SK-N-SH (cell line): ENCODE measurements around the gene THAP2. TPM values are rescaled to one million over a fixed set of nuclear protein-coding genes. Genes with fewer than 3 reads are reported as not detected.

ENCODE experiments used
- CTCF ChIA-PET: fragments of 300-600, 350-600 bp; formaldehyde crosslinking; extraction: SDS; loops from one replicate; lab custom pipeline; 2021; lab: Yijun Ruan, JAX
- POLR2A ChIA-PET: fragments of 350-600 bp; sonication (Branson Sonifier 250); formaldehyde crosslinking; extraction: SDS; loops from one replicate; lab custom pipeline; 2020; ENCODE audit warnings: antibody characterized with exemption, inconsistent platforms; lab: Yijun Ruan, JAX
- DNase-seq: peaks from one replicate; pipeline ENCODE4 v3.0.0; 2012
- H2AFZ ChIP-seq: fragments of 200-600 bp; sonication (generic); 2 replicates; pipeline ENCODE4 v1.8.1; 2016; ENCODE audit warnings: antibody characterized with exemption, mild to moderate bottlenecking, low read depth
- H3F3A ChIP-seq: fragments of 200-600 bp; sonication (generic); replicated peaks from 2 replicates; pipeline ENCODE3; 2016; ENCODE audit warnings: antibody characterized with exemption, mild to moderate bottlenecking; ENCODE audit not compliant: insufficient read depth
- H3K27ac ChIP-seq, 2 experiments: fragments of 200-500 bp in 1 of 2; fragments of 200-600 bp in 1 of 2; sonication (Bioruptor generic) in 1 of 2; sonication (generic), shearing (Covaris generic) in 1 of 2; 2 replicates each; pipeline versions ENCODE4 v1.5.1 to v1.6.1; 2014 to 2016; ENCODE audit warnings: low read depth in 2 of 2, inconsistent platforms in 1 of 2, low read length in 1 of 2, mild to moderate bottlenecking in 1 of 2, mixed read lengths in 1 of 2
- H3K27me3 ChIP-seq: fragments of 200-600 bp; sonication (generic), shearing (Covaris generic); 2 replicates; pipeline ENCODE4 v1.6.1; 2016; ENCODE audit warnings: mixed run types; ENCODE audit not compliant: insufficient read depth
- H3K36me3 ChIP-seq, 2 experiments: fragments of 200-500 bp in 1 of 2; fragments of 200-600 bp in 1 of 2; sonication (Bioruptor generic) in 1 of 2; sonication (generic) in 1 of 2; replicated peaks in 1 of 2; 2 replicates each; pipeline versions ENCODE3 to v1.5.1; 2014 to 2016; ENCODE audit warnings: low read length in 1 of 2, mild to moderate bottlenecking in 1 of 2; ENCODE audit not compliant: insufficient read depth in 2 of 2, control insufficient read depth in 1 of 2
- H3K4me1 ChIP-seq, 2 experiments: fragments of 200-500 bp in 1 of 2; fragments of 200-600 bp in 1 of 2; sonication (Bioruptor generic) in 1 of 2; sonication (generic), shearing (Covaris generic) in 1 of 2; 2 replicates each; pipeline versions ENCODE4 v1.5.1 to v1.6.1; 2014 to 2016; ENCODE audit warnings: low read depth in 1 of 2, low read length in 1 of 2, mixed run types in 1 of 2; ENCODE audit not compliant: insufficient read depth in 2 of 2, control insufficient read depth in 1 of 2
- H3K4me2 ChIP-seq: fragments of 200-600 bp; sonication (generic), shearing (Covaris generic); 2 replicates; pipeline ENCODE4 v1.6.1; 2017; ENCODE audit warnings: mixed run types
- H3K4me3 ChIP-seq, 2 experiments: fragments of 200-500 bp in 1 of 2; fragments of 200-600 bp in 1 of 2; sonication (Bioruptor generic) in 1 of 2; sonication (generic), shearing (Covaris generic) in 1 of 2; 2 replicates each; pipeline versions ENCODE4 v1.5.1 to v1.8.1; 2014 to 2016; ENCODE audit warnings: low read depth in 2 of 2, inconsistent platforms in 1 of 2, low read length in 1 of 2, mild to moderate bottlenecking in 1 of 2, mixed read lengths in 1 of 2, moderate library complexity in 1 of 2
- H3K79me2 ChIP-seq: fragments of 200-600 bp; sonication (generic); 2 replicates; pipeline ENCODE4 v1.8.1; 2017; ENCODE audit warnings: mild to moderate bottlenecking; ENCODE audit not compliant: insufficient read depth
- H3K9ac ChIP-seq: fragments of 200-600 bp; sonication (generic); 2 replicates; pipeline ENCODE4 v1.6.1; 2017; ENCODE audit warnings: mixed run types
- H3K9me2 ChIP-seq: fragments of 200-600 bp; sonication (generic); 2 replicates; pipeline ENCODE4 v1.6.1; 2017; ENCODE audit warnings: mixed run types
- H3K9me3 ChIP-seq: fragments of 200-600 bp; sonication (generic); 2 replicates; pipeline ENCODE4 v1.6.1; 2017; ENCODE audit warnings: mixed run types, mild to moderate bottlenecking, moderate library complexity
- H4K20me1 ChIP-seq: fragments of 200-600 bp; sonication (generic); 2 replicates; pipeline ENCODE4 v1.6.1; 2017; ENCODE audit warnings: mild to moderate bottlenecking, mixed run types; ENCODE audit not compliant: insufficient read depth
- CHD2 ChIP-seq: fragments of 150-350 bp; IDR thresholded peaks from 2 replicates; pipeline ENCODE4 v1.6.1; 2018; ENCODE audit warnings: low read length; ENCODE audit not compliant: partially characterized antibody
- CTCF ChIP-seq: fragments of 200-600 bp; sonication (generic); IDR thresholded peaks from 2 replicates; pipeline ENCODE4 v1.6.1; 2017; ENCODE audit warnings: antibody characterized with exemption, mild to moderate bottlenecking, moderate library complexity
- FOXJ3 ChIP-seq: sonication (generic); formaldehyde crosslinking; IDR thresholded peaks from 2 replicates; pipeline ENCODE4 v1.5.1; 2020; ENCODE audit warnings: mild to moderate bottlenecking, missing genetic modification reagents
- FOXM1 ChIP-seq: IDR thresholded peaks from 2 replicates; pipeline ENCODE4 v1.4.0; 2012; ENCODE audit warnings: low read depth, mild to moderate bottlenecking
- GATA2 ChIP-seq: sonication (generic); formaldehyde crosslinking; IDR thresholded peaks from 2 replicates; pipeline ENCODE4 v1.5.0; 2020; ENCODE audit warnings: mild to moderate bottlenecking, missing genetic modification reagents
- IRF3 ChIP-seq: fragments of 150-350 bp; IDR thresholded peaks from 2 replicates; pipeline ENCODE4 v1.6.1; 2016; ENCODE audit warnings: mild to moderate bottlenecking, low read depth, low read length
- MAX ChIP-seq: IDR thresholded peaks from 2 replicates; pipeline ENCODE4 v1.4.0; 2012; ENCODE audit warnings: low read depth
- MXI1 ChIP-seq: IDR thresholded peaks from 2 replicates; pipeline ENCODE4 v1.6.1; 2012; ENCODE audit warnings: mild to moderate bottlenecking, low read depth, low read length, improper control_type of control experiment
- NFIC ChIP-seq: IDR thresholded peaks from 2 replicates; pipeline ENCODE4 v1.4.0; 2012; ENCODE audit warnings: borderline replicate concordance
- SMC3 ChIP-seq: IDR thresholded peaks from 2 replicates; pipeline ENCODE4 v1.6.1; 2012; ENCODE audit warnings: low read depth, low read length, improper control_type of control experiment
- YY1 ChIP-seq: IDR thresholded peaks from 2 replicates; pipeline ENCODE4 v1.4.0; 2012; ENCODE audit warnings: low read depth, mild to moderate bottlenecking
- ZBTB33 ChIP-seq: IDR thresholded peaks from 2 replicates; pipeline ENCODE4 v1.4.0; 2012; ENCODE audit warnings: low read depth, borderline replicate concordance
- WGBS: methylation state at CpG from one replicate; pipeline ENCODE4 v1.1.6; 2017; ENCODE audit warnings: low lambda C conversion rate; 5-methylcytosine and 5-hydroxymethylcytosine counted together
- polyA plus RNA-seq, 3 experiments: library from polyadenylated mRNA; depleted of rRNA; stranded (reverse); fragments of >200 nt; gene quantifications; 2 replicates each; pipeline ENCODE4 v1.2.3, GENCODE V29; 2012

Gene THAP2
- polyA plus RNA-seq, 1 of the 3 experiments (the other 2 are of a cell fraction) = 2.9 TPM

- H3K4me1 ChIP-seq = peaks cover 5 to 8% of the 10 kb centered on the region in 2 experiments; a peak in 3 of 4 replicates
- no peak overlapping the region for H3K4me3 ChIP-seq
- no peak for DNase-seq
- peaks cover 42% of the 10 kb centered on the region for H3K79me2 ChIP-seq
- peaks cover 10% of the 10 kb centered on the region for H3F3A ChIP-seq
- no peaks in the 10 kb centered on the region for H3K9me3 ChIP-seq
- H3K9me2 ChIP-seq = no peaks in the 10 kb centered on the region
- 93% methylated on average over 5 of the region's 5 CpGs for WGBS
- CTCF ChIA-PET = no interaction called here
- H4K20me1 ChIP-seq = peaks cover 15% of the 10 kb centered on the region
- H3K9ac ChIP-seq = no peak overlapping the region
- 0 out of 2 replicates have a peak overlapping the region, but pooled peaks have one; percentile 76 for H3K4me2 ChIP-seq
- no peaks in the 10 kb centered on the region for H3K27me3 ChIP-seq
- H3K27ac ChIP-seq = no peak overlapping the region
- H3K36me3 ChIP-seq = peaks cover 3 to 8% of the 10 kb centered on the region in 2 experiments
- no peak overlapping the region for H2AFZ ChIP-seq
- POLR2A ChIA-PET = no interaction called here
- no peak for TF ChIP-seq SMC3
- TF ChIP-seq CTCF = no peak
- TF ChIP-seq NFIC = no peak
These were observed 2.2 kb downstream of the THAP2 start for GRCh38 chr12:71666259-71666658.

GRCh38 chr12:71671311-71671710, 7.2 kb downstream of the THAP2 start:
- Histone ChIP-seq H3K79me2 (0 out of 2 replicates have a peak, but pooled peaks cover 1% of the 10 kb centered on the region), H3K9me2 (no peaks in the 10 kb centered on the region), H3K9me3 (no peaks in the 10 kb centered on the region), H3K4me2 (no peak overlapping the region), H3K27ac (no peak overlapping the region), H3F3A (no peaks in the 10 kb centered on the region), H4K20me1 (no peaks in the 10 kb centered on the region), H3K36me3 (peaks cover 0 to 3% of the 10 kb centered on the region in 2 experiments), H3K9ac (no peak overlapping the region), H3K27me3 (no peaks in the 10 kb centered on the region), H3K4me3 (no peak overlapping the region), H2AFZ (no peak overlapping the region), H3K4me1 (no peaks in the 10 kb centered on the region; a peak in 1 of 4 replicates)
- TF ChIP-seq FOXJ3 (CRISPR knock-in tag) (no peak), IRF3 (no peak), CHD2 (no peak), MXI1 (no peak), MAX (no peak), YY1 (no peak), ZBTB33 (no peak), FOXM1 (no peak), GATA2 (no peak)
- ChIA-PET CTCF (no interaction called here), POLR2A (no interaction called here)
- DNase-seq = no peak
